HepG2 (cell line): ENCODE data around the gene SLC5A10. TPM values are rescaled to one million over a fixed set of nuclear protein-coding genes. Genes with fewer than 3 reads are reported as not detected.

Experiments
- AKAP8 ChIP-seq: sonication (generic); formaldehyde crosslinking; IDR thresholded peaks from 2 replicates; pipeline ENCODE4 v1.5.1; 2020; ENCODE audit warnings: mild to moderate bottlenecking, missing genetic modification reagents
- ELF3 ChIP-seq: IDR thresholded peaks from 2 replicates; pipeline ENCODE4 v1.6.1; 2016; ENCODE audit warnings: missing genetic modification reagents, missing compliant biosample characterization
- ETV5 ChIP-seq: IDR thresholded peaks from 2 replicates; pipeline ENCODE4 v1.6.1; 2018; ENCODE audit warnings: missing biosample characterization, missing genetic modification reagents, inconsistent platforms, borderline replicate concordance
- ETV6 ChIP-seq: sonication (generic); formaldehyde crosslinking; conservative IDR thresholded peaks from 2 replicates; pipeline ENCODE4 v1.4.0; 2020; ENCODE audit warnings: missing genetic modification reagents
- MAFK ChIP-seq, 2 experiments: IDR thresholded peaks in 1 of 2; conservative IDR thresholded peaks in 1 of 2; 2 replicates each; pipeline ENCODE4 v1.6.1; 2011; ENCODE audit warnings: improper control_type of control experiment in 2 of 2, low read length in 2 of 2
- PAXIP1 ChIP-seq: sonication (generic); formaldehyde crosslinking; conservative IDR thresholded peaks from 2 replicates; pipeline ENCODE4 v1.4.0; 2020; ENCODE audit warnings: mild to moderate bottlenecking, missing genetic modification reagents, moderate library complexity
- PHF5A ChIP-seq: IDR thresholded peaks from one replicate; pipeline ENCODE4 v1.6.1; 2018; ENCODE audit warnings: low read depth, missing genetic modification reagents; ENCODE audit not compliant: unreplicated experiment
- SMARCC2 ChIP-seq: fragments of 450-650 bp; IDR thresholded peaks from 2 replicates; pipeline ENCODE4 v1.6.1; 2017; ENCODE audit warnings: antibody characterized with exemption, mild to moderate bottlenecking
- ZBTB1 ChIP-seq: sonication (generic); formaldehyde crosslinking; IDR thresholded peaks from 2 replicates; pipeline ENCODE4 v1.4.0; 2020; ENCODE audit warnings: missing genetic modification reagents, borderline replicate concordance
- ZNF143 ChIP-seq: sonication (generic); formaldehyde crosslinking; IDR thresholded peaks from 2 replicates; pipeline ENCODE4 v1.4.0; 2020; ENCODE audit warnings: missing genetic modification reagents
- ZNF232 ChIP-seq: sonication (generic); formaldehyde crosslinking; IDR thresholded peaks from 2 replicates; pipeline ENCODE4 v1.4.0; 2020; ENCODE audit warnings: missing genetic modification reagents, borderline replicate concordance
- ZNF30 ChIP-seq: sonication (generic); formaldehyde crosslinking; IDR thresholded peaks from 2 replicates; pipeline ENCODE4 v1.5.0; 2020; ENCODE audit warnings: mild to moderate bottlenecking, missing genetic modification reagents
- ZNF407 ChIP-seq: sonication (generic); formaldehyde crosslinking; IDR thresholded peaks from one replicate; pipeline ENCODE4 v1.5.1; 2020; ENCODE audit warnings: mild to moderate bottlenecking, missing genetic modification reagents; ENCODE audit errors: not compliant biosample characterization
- ZNF7 ChIP-seq: IDR thresholded peaks from 2 replicates; pipeline ENCODE4 v1.6.1; 2016; ENCODE audit warnings: missing biosample characterization, missing genetic modification reagents
- polyA plus RNA-seq, 8 experiments: library from polyadenylated mRNA; depleted of rRNA in 3 of 8; stranded (reverse) in 7 of 8; unstranded in 1 of 8; fragments of >200 nt; fragmentation: Illumina TruSeq in 4 of 8; extraction: Trizol in 4 of 8; gene quantifications; 2 replicates each; pipeline versions ENCODE4 v1.2.1 to v1.2.3, GENCODE V29; 2011 to 2016; ENCODE audit warnings: low read depth in 4 of 8, missing spikeins in 1 of 8, mixed read lengths in 1 of 8; ENCODE audit not compliant: insufficient read depth in 1 of 8
- total RNA-seq, 5 experiments: library from RNA; depleted of rRNA; stranded (reverse); fragments of >200 nt; fragmentation: Illumina TruSeq; extraction: Trizol; gene quantifications; 2 replicates each; pipeline ENCODE4 v1.2.3, GENCODE V29; 2016; ENCODE audit warnings: low read depth in 1 of 5
- TF ChIP-seq, protein P1 (sequence below): sonication (generic); formaldehyde crosslinking; IDR thresholded peaks from 2 replicates; pipeline ENCODE4 v1.4.0; 2020; ENCODE audit warnings: missing genetic modification reagents
- TF ChIP-seq, protein P2 (sequence below): conservative IDR thresholded peaks from 2 replicates; pipeline ENCODE4 v1.6.1; 2018; ENCODE audit warnings: missing genetic modification reagents

SLC5A10 gene
- total and polyA plus RNA-seq, 2 of the 13 experiments (the other 11 are each of a cell fraction or from before 2014, with no cell fraction given): 0.05 TPM; not detected in 1

- TF ChIP-seq ZNF30 (no peak), PAXIP1 (CRISPR knock-in tag) (peak; percentile 78), ETV6 (no peak), ZNF143 (CRISPR knock-in tag) (no peak), ZNF7 (CRISPR knock-in tag) (no peak), ELF3 (CRISPR knock-in tag) (peak; percentile 88), PHF5A (CRISPR knock-in tag) (peak; percentile 46), ETV5 (CRISPR knock-in tag) (peak; percentile 49; the same call in 1 of the 2 replicates), AKAP8 (CRISPR knock-in tag) (no peak), SMARCC2 (no peak), ZNF232 (no peak), ZNF407 (CRISPR knock-in tag) (no peak), ZBTB1 (CRISPR knock-in tag) (no peak), MAFK (conservative IDR thresholded peaks at IDR 0.05 in 1 of 2, IDR thresholded peaks at IDR 0.05 in 1 of 2; ENCODE audit: low read length in 2 of 2) (no peak)
- TF ChIP-seq, protein P1, sequence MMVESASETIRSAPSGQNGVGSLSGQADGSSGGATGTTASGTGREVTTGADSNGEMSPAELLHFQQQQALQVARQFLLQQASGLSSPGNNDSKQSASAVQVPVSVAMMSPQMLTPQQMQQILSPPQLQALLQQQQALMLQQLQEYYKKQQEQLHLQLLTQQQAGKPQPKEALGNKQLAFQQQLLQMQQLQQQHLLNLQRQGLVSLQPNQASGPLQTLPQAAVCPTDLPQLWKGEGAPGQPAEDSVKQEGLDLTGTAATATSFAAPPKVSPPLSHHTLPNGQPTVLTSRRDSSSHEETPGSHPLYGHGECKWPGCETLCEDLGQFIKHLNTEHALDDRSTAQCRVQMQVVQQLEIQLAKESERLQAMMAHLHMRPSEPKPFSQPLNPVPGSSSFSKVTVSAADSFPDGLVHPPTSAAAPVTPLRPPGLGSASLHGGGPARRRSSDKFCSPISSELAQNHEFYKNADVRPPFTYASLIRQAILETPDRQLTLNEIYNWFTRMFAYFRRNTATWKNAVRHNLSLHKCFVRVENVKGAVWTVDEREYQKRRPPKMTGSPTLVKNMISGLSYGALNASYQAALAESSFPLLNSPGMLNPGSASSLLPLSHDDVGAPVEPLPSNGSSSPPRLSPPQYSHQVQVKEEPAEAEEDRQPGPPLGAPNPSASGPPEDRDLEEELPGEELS (CRISPR knock-in tag): peak; percentile 82
- TF ChIP-seq, protein P2, sequence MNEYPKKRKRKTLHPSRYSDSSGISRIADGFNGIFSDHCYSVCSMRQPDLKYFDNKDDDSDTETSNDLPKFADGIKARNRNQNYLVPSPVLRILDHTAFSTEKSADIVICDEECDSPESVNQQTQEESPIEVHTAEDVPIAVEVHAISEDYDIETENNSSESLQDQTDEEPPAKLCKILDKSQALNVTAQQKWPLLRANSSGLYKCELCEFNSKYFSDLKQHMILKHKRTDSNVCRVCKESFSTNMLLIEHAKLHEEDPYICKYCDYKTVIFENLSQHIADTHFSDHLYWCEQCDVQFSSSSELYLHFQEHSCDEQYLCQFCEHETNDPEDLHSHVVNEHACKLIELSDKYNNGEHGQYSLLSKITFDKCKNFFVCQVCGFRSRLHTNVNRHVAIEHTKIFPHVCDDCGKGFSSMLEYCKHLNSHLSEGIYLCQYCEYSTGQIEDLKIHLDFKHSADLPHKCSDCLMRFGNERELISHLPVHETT: no peak
Observed at GRCh38 chr17:18925187-18925586, 26.8 kb upstream of the SLC5A10 start (continued).
